CD14-positive monocyte (primary cell): Measurements from ENCODE around the gene GLS. TPM values are rescaled to one million over a fixed set of nuclear protein-coding genes. Genes with fewer than 3 reads are reported as not detected.

Experiments used
- DNase-seq, 3 donors: peaks; one replicate each; pipeline ENCODE4 v3.0.0-alpha.2; 2011 to 2022
- H2AFZ ChIP-seq: 2 replicates; pipeline ENCODE4 v1.6.0; 2012; ENCODE audit warnings: mild to moderate bottlenecking, low read depth, low read length, inconsistent platforms; ENCODE audit not compliant: insufficient read depth, poor library complexity, severe bottlenecking
- H3K27ac ChIP-seq, 2 donors: 1 replicate in 1 of 2; 2 replicates in 1 of 2; pipeline ENCODE4 v1.5.1; 2012 to 2013; ENCODE audit warnings: low read length in 2 of 2, control low read depth in 1 of 2, inconsistent platforms in 1 of 2, low read depth in 1 of 2, mild to moderate bottlenecking in 1 of 2
- H3K27me3 ChIP-seq, 2 donors: one replicate each; pipeline versions ENCODE4 v1.6.0 to v1.6.1; 2011 to 2013; ENCODE audit warnings: low read length in 2 of 2; ENCODE audit not compliant: control insufficient read depth in 2 of 2, insufficient read depth in 2 of 2
- H3K36me3 ChIP-seq, 2 donors: replicated peaks in 1 of 2; 1 replicate in 1 of 2; 2 replicates in 1 of 2; pipeline versions ENCODE4 v1.5.1 to v1.6.1; 2012 to 2013; ENCODE audit warnings: low read length in 2 of 2, control low read depth in 1 of 2, inconsistent platforms in 1 of 2, mild to moderate bottlenecking in 1 of 2; ENCODE audit not compliant: insufficient read depth in 2 of 2, control insufficient read depth in 1 of 2
- H3K4me1 ChIP-seq, 2 donors: 1 replicate in 1 of 2; 2 replicates in 1 of 2; pipeline versions ENCODE4 v1.5.1 to v1.6.1; 2012 to 2013; ENCODE audit warnings: low read length in 2 of 2, control low read depth in 1 of 2, inconsistent platforms in 1 of 2, mild to moderate bottlenecking in 1 of 2, moderate library complexity in 1 of 2; ENCODE audit not compliant: insufficient read depth in 2 of 2, control insufficient read depth in 1 of 2
- H3K4me2 ChIP-seq: replicated peaks from 2 replicates; pipeline ENCODE3; 2012; ENCODE audit warnings: low read length, moderate library complexity, mild to moderate bottlenecking; ENCODE audit not compliant: poor library complexity, severe bottlenecking; ENCODE audit errors: extremely low read depth
- H3K4me3 ChIP-seq, 3 experiments: fragments of 200-600 bp in 1 of 3; sonication (generic) in 1 of 3; replicated peaks in 1 of 3; 1 replicate in 2 of 3; 2 replicates in 1 of 3; pipeline ENCODE4 v1.5.1; 2011 to 2013; ENCODE audit warnings: low read length in 3 of 3, mild to moderate bottlenecking in 3 of 3, control low read depth in 2 of 3, low read depth in 2 of 3, inconsistent platforms in 1 of 3, moderate library complexity in 1 of 3
- H3K79me2 ChIP-seq: 2 replicates; pipeline ENCODE4 v1.6.0; 2012; ENCODE audit warnings: mild to moderate bottlenecking, control low read depth, inconsistent platforms, low read length, moderate library complexity; ENCODE audit not compliant: insufficient read depth
- H3K9ac ChIP-seq: 2 replicates; pipeline ENCODE4 v1.6.0; 2017; ENCODE audit warnings: low read length, mild to moderate bottlenecking; ENCODE audit not compliant: insufficient read depth, poor library complexity, severe bottlenecking
- H3K9me3 ChIP-seq, 2 donors: replicated peaks in 1 of 2; 1 replicate in 1 of 2; 2 replicates in 1 of 2; pipeline versions ENCODE4 v1.5.1 to v1.6.1; 2012 to 2013; ENCODE audit warnings: low read length in 2 of 2, control low read depth in 1 of 2; ENCODE audit not compliant: control insufficient read depth in 1 of 2, insufficient read depth in 1 of 2
- H4K20me1 ChIP-seq: 2 replicates; pipeline ENCODE4 v1.6.0; 2012; ENCODE audit warnings: mild to moderate bottlenecking, low read length, control low read depth, moderate library complexity; ENCODE audit not compliant: insufficient read depth
- H3K27ac Mint-ChIP-seq, 7 donors: one replicate each; pipeline ENCODE4 v1.8.0; 2020; ENCODE audit warnings: mild to moderate bottlenecking in 7 of 7, mixed read lengths in 7 of 7, moderate library complexity in 6 of 7, inconsistent platforms in 2 of 7
- H3K27me3 Mint-ChIP-seq, 3 donors: one replicate each; pipeline ENCODE4 v1.8.0; 2021 to 2022; ENCODE audit warnings: low read depth in 3 of 3, mild to moderate bottlenecking in 3 of 3, mixed read lengths in 3 of 3, moderate library complexity in 3 of 3, inconsistent platforms in 1 of 3
- H3K36me3 Mint-ChIP-seq, 2 donors: one replicate each; pipeline ENCODE4 v1.8.0; 2020; ENCODE audit warnings: mixed read lengths in 2 of 2, inconsistent platforms in 1 of 2, mild to moderate bottlenecking in 1 of 2
- H3K4me1 Mint-ChIP-seq: one replicate; pipeline ENCODE4 v1.8.0; 2020; ENCODE audit warnings: mild to moderate bottlenecking, mixed read lengths
- H3K4me3 Mint-ChIP-seq, 2 donors: one replicate each; pipeline ENCODE4 v1.8.0; 2020; ENCODE audit warnings: mild to moderate bottlenecking in 2 of 2, mixed read lengths in 2 of 2, moderate library complexity in 1 of 2
- H3K9me3 Mint-ChIP-seq, 7 donors: one replicate each; pipeline ENCODE4 v1.8.0; 2020 to 2022; ENCODE audit warnings: mixed read lengths in 7 of 7, mild to moderate bottlenecking in 6 of 7, moderate library complexity in 6 of 7, inconsistent platforms in 2 of 7
- CTCF ChIP-seq: fragments of 200-600 bp; IDR thresholded peaks from one replicate; pipeline ENCODE4 v1.8.0; 2022; ENCODE audit warnings: antibody characterized with exemption, mild to moderate bottlenecking
- WGBS: methylation state at CpG from one replicate; pipeline ENCODE4 v1.1.5; 2013; ENCODE audit warnings: missing lambda C conversion rate; ENCODE audit not compliant: insufficient coverage; 5-methylcytosine and 5-hydroxymethylcytosine counted together
- intact Hi-C, 2 donors: fragments of 100-400 bp; cut with micrococcal nuclease; formaldehyde crosslinking; loops; one replicate each; pipeline versions ENCODE4 v1.15.0 to v1.15.1; 2023
- polyA plus RNA-seq, 3 donors: library from polyadenylated mRNA; depleted of rRNA in 1 of 3; unstranded in 2 of 3; stranded (reverse) in 1 of 3; fragments of 300-500 nt in 2 of 3; fragments of >200 nt in 1 of 3; fragmentation: Illumina TruSeq in 2 of 3; gene quantifications; 1 replicate in 2 of 3; 2 replicates in 1 of 3; pipeline ENCODE4 v1.2.3, GENCODE V29; 2012 to 2021

GLS gene
- polyA plus RNA-seq, 3 donors: 6.0 to 29.5 (median 9.0) TPM

- TF ChIP-seq CTCF: no peak
- Mint-ChIP-seq H3K36me3 (no peaks in the 10 kb centered on the region), H3K27ac (no peak overlapping the region), H3K4me1 (peaks cover 9% of the 10 kb centered on the region), H3K4me3 (no peak overlapping the region), H3K9me3 (peaks cover 0 to 9% (median 3%) of the 10 kb centered on the region in 7 donors), H3K27me3 (peaks cover 0 to 1% (median 0%) of the 10 kb centered on the region in 3 donors)
- Histone ChIP-seq H3K27me3 (no peaks in the 10 kb centered on the region), H3K4me3 (no peak overlapping the region), H3K36me3 (no peaks in the 10 kb centered on the region), H3K4me2 (no peak overlapping the region), H3K9me3 (no peaks in the 10 kb centered on the region), H4K20me1 (no peaks in the 10 kb centered on the region), H3K79me2 (no peaks in the 10 kb centered on the region), H2AFZ (no peak overlapping the region), H3K9ac (no peak overlapping the region), H3K4me1 (peaks cover 0 to under 1% of the 10 kb centered on the region in 2 donors), H3K27ac (no peak overlapping the region)
- no peak for DNase-seq
- 100% methylated on average over 3 of the region's 6 CpGs for WGBS
- intact Hi-C loops: loop anchor here in 1 of 2 donors (10.0 kb wide), 1 partner anchor 46 kb away; no protein-coding TSS in a partner anchor
Observed at GRCh38 chr2:190858817-190859216, 21.8 kb upstream of the GLS start.

- H3K36me3 Mint-ChIP-seq: no peaks in the 10 kb centered on the region
- Histone ChIP-seq H3K27me3 (no peaks in the 10 kb centered on the region), H2AFZ (no peak overlapping the region), H3K4me3 (no peak overlapping the region), H3K27ac (no peak overlapping the region), H3K36me3 (no peaks in the 10 kb centered on the region), H3K9me3 (no peaks in the 10 kb centered on the region), H3K79me2 (no peaks in the 10 kb centered on the region), H4K20me1 (no peaks in the 10 kb centered on the region), H3K4me2 (no peak overlapping the region), H3K4me1 (no peaks in the 10 kb centered on the region), H3K9ac (no peak overlapping the region)
- 94% methylated on average over 4 of the region's 6 CpGs for WGBS
- peaks cover 0 to 9% (median 3%) of the 10 kb centered on the region in 7 donors for H3K9me3 Mint-ChIP-seq
- no peak for DNase-seq
- no peak overlapping the region for H3K4me3 Mint-ChIP-seq
- TF ChIP-seq CTCF: no peak
- H3K27me3 Mint-ChIP-seq: peaks cover 0 to 1% (median 0%) of the 10 kb centered on the region in 3 donors
- intact Hi-C loops: loop anchor here in 1 of 2 donors (10.0 kb wide), 1 partner anchor 45 kb away; no protein-coding TSS in a partner anchor
- H3K4me1 Mint-ChIP-seq: peaks cover 2% of the 10 kb centered on the region
- H3K27ac Mint-ChIP-seq: no peak overlapping the region
Observed at GRCh38 chr2:190859347-190860297, 21.0 kb upstream of the GLS start.
